PFSK-1 (cell line): ENCODE measurements around the gene ZNF557.

ENCODE experiments used
- FOXP2 ChIP-seq: optimal IDR thresholded peaks from 2 replicates; pipeline ENCODE3; 2011; ENCODE audit warnings: borderline replicate concordance, control low read depth, inconsistent platforms; ENCODE audit not compliant: insufficient read depth; ENCODE audit errors: extremely low read length, extremely low read depth
- POLR2AphosphoS5 ChIP-seq: IDR thresholded peaks from 2 replicates; pipeline ENCODE4 v1.6.1; 2012; ENCODE audit warnings: low read depth, mild to moderate bottlenecking, control low read depth, low read length, moderate library complexity
- REST ChIP-seq, 2 experiments: IDR thresholded peaks; 2 replicates each; pipeline versions ENCODE4 v1.6.1 to v1.8.0; 2011 to 2012; ENCODE audit warnings: low read depth in 2 of 2, low read length in 2 of 2, control low read depth in 1 of 2, inconsistent platforms in 1 of 2, mild to moderate bottlenecking in 1 of 2, moderate library complexity in 1 of 2; ENCODE audit not compliant: insufficient read depth in 1 of 2
- SIN3A ChIP-seq: IDR thresholded peaks from 2 replicates; pipeline ENCODE4 v1.6.1; 2012; ENCODE audit warnings: mild to moderate bottlenecking, low read length, moderate library complexity, borderline replicate concordance; ENCODE audit not compliant: insufficient read depth
- TAF1 ChIP-seq: IDR thresholded peaks from 2 replicates; pipeline ENCODE4 v1.6.1; 2012; ENCODE audit warnings: low read length, control low read depth, borderline replicate concordance; ENCODE audit not compliant: insufficient read depth

Gene ZNF557

GRCh38 chr19:7068599-7068998 is 904 bp upstream of the ZNF557 start:
- no peak for TF ChIP-seq SIN3A
- TF ChIP-seq FOXP2, result no peak
- no peak for TF ChIP-seq POLR2AphosphoS5
- TF ChIP-seq REST (IDR thresholded peaks at IDR 0.05; ENCODE audit: insufficient read depth in 1 of 2, low read depth in 2 of 2, low read length in 2 of 2), result no peak
- no peak for TF ChIP-seq TAF1

- TF ChIP-seq SIN3A, result 0 out of 2 replicates have a peak, but pooled peaks have one; percentile 11
- TF ChIP-seq FOXP2, result no peak
Observed at GRCh38 chr19:7069904-7070226, 362 bp downstream of the ZNF557 start.

- TF ChIP-seq TAF1, result no peak
- TF ChIP-seq FOXP2, result no peak
Observed at GRCh38 chr19:7072541-7072940, 3.0 kb downstream of the ZNF557 start.

- TF ChIP-seq TAF1 (no peak), FOXP2 (no peak), POLR2AphosphoS5 (no peak), REST (IDR thresholded peaks at IDR 0.05; ENCODE audit: insufficient read depth in 1 of 2, low read depth in 2 of 2, low read length in 2 of 2) (no peak), SIN3A (no peak)
Observed at GRCh38 chr19:7074705-7075282, 5.3 kb downstream of the ZNF557 start.

GRCh38 chr19:7076151-7076550 is 6.6 kb downstream of the ZNF557 start:
- no peak for TF ChIP-seq FOXP2
- TF ChIP-seq POLR2AphosphoS5, result no peak
- TF ChIP-seq TAF1, result no peak
- TF ChIP-seq SIN3A, result no peak
- TF ChIP-seq REST (IDR thresholded peaks at IDR 0.05; ENCODE audit: insufficient read depth in 1 of 2, low read depth in 2 of 2, low read length in 2 of 2), result no peak

- no peak for TF ChIP-seq SIN3A
- no peak for TF ChIP-seq REST (IDR thresholded peaks at IDR 0.05; ENCODE audit: insufficient read depth in 1 of 2, low read depth in 2 of 2, low read length in 2 of 2)
- TF ChIP-seq POLR2AphosphoS5, result no peak
- TF ChIP-seq FOXP2, result no peak
- TF ChIP-seq TAF1, result no peak
Observed at GRCh38 chr19:7078008-7078407, 8.5 kb downstream of the ZNF557 start.
